ENCODE results near the gene CALN1. TPM values are rescaled to one million over a fixed set of nuclear protein-coding genes. Genes with fewer than 3 reads are reported as not detected.

CALN1 gene
- total RNA-seq, 1 donor from 2014 or later = 1.9 TPM

- no peak overlapping the region for H3K4me3 Mint-ChIP-seq
- H3K9me3 Mint-ChIP-seq = peaks cover 10% of the 10 kb centered on the region
- H3K36me3 Mint-ChIP-seq = no peaks in the 10 kb centered on the region
- TF ChIP-seq CTCF (conservative IDR thresholded peaks at IDR 0.05) = no peak
- DNase-seq (ENCODE audit: extremely low spot score, unreplicated experiment) = no peak
- H3K27me3 Mint-ChIP-seq = peaks cover 2% of the 10 kb centered on the region
- no peak overlapping the region for H3K27ac Mint-ChIP-seq
- H3K4me1 Mint-ChIP-seq (ENCODE audit: unreplicated experiment) = no peaks in the 10 kb centered on the region
Measured at GRCh38 chr7:72062666-72063065, 349.5 kb downstream of the CALN1 start.

DNA sequence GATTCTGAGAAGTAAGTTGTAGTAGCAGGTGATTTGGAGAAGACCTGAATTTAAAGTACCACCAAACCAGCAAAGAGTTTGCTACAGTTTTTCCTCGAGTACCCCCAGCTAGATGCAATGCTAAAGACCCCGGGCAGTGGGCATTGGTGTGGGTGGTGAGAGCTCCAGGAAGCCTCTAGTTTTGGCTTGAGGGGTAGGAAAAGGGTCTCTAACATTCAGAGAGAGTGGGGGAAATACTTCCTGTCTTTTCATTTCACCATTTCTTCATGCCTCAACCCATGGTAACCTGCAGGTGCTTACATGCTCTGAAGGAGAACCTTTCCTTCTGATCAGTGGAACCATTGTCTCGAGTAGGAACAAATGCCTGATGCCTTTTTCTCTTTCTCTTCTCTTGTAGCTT, 352.2 kb downstream of the CALN1 start:
- Mint-ChIP-seq H3K4me3 (no peak overlapping the region), H3K36me3 (no peaks in the 10 kb centered on the region)

GRCh38 chr7:72058579-72058978, 353.6 kb downstream of the CALN1 start:
- TF ChIP-seq CTCF (conservative IDR thresholded peaks at IDR 0.05) = no peak
- DNase-seq (ENCODE audit: extremely low spot score, unreplicated experiment) = no peak
- H3K27ac Mint-ChIP-seq = no peak overlapping the region
- H3K27me3 Mint-ChIP-seq = peaks cover 2% of the 10 kb centered on the region
- H3K4me3 Mint-ChIP-seq = no peak overlapping the region
- peaks cover 10% of the 10 kb centered on the region for H3K9me3 Mint-ChIP-seq
- H3K4me1 Mint-ChIP-seq (ENCODE audit: unreplicated experiment) = no peaks in the 10 kb centered on the region
- no peaks in the 10 kb centered on the region for H3K36me3 Mint-ChIP-seq

More for the DNA sequence above, 352.2 kb downstream of the CALN1 start:
- Mint-ChIP-seq H3K27me3 (peaks cover 2% of the 10 kb centered on the region), H3K4me1 (ENCODE audit: unreplicated experiment) (no peaks in the 10 kb centered on the region), H3K27ac (no peak overlapping the region), H3K9me3 (peaks cover 10% of the 10 kb centered on the region)
- TF ChIP-seq CTCF (conservative IDR thresholded peaks at IDR 0.05) = no peak
- DNase-seq (ENCODE audit: extremely low spot score, unreplicated experiment) = no peak

DNA sequence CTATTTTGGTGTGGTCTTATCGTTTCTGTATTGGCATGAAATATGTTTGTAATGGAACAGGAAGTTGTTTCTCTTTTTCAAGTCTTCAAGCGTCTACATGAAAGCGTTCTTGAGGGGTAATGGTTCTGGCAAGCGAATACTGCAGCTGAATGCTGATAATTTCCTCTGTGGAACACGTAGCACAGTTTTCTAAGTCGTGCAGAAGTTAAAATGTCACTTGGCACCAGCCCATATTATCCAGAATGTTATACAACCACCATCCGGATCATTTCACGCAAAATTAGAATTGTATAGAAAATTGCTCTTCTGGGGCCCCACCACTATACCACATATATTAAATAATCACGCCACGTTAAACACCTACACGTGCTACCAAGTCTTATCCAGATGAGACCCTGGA, 354.3 kb downstream of the CALN1 start:
- no peak for DNase-seq (ENCODE audit: extremely low spot score, unreplicated experiment)
- no peak overlapping the region for H3K4me3 Mint-ChIP-seq
- H3K27me3 Mint-ChIP-seq = peaks cover 2% of the 10 kb centered on the region
- no peaks in the 10 kb centered on the region for H3K36me3 Mint-ChIP-seq
- TF ChIP-seq CTCF (conservative IDR thresholded peaks at IDR 0.05) = no peak
- H3K27ac Mint-ChIP-seq = no peak overlapping the region
- H3K9me3 Mint-ChIP-seq = peaks cover 10% of the 10 kb centered on the region
- no peaks in the 10 kb centered on the region for H3K4me1 Mint-ChIP-seq (ENCODE audit: unreplicated experiment)

- H3K9me3 Mint-ChIP-seq = peaks cover 10% of the 10 kb centered on the region
- no peak for DNase-seq (ENCODE audit: extremely low spot score, unreplicated experiment)
- no peak for TF ChIP-seq CTCF (conservative IDR thresholded peaks at IDR 0.05)
Measured at GRCh38 chr7:72057231-72057630, 354.9 kb downstream of the CALN1 start.

DNA sequence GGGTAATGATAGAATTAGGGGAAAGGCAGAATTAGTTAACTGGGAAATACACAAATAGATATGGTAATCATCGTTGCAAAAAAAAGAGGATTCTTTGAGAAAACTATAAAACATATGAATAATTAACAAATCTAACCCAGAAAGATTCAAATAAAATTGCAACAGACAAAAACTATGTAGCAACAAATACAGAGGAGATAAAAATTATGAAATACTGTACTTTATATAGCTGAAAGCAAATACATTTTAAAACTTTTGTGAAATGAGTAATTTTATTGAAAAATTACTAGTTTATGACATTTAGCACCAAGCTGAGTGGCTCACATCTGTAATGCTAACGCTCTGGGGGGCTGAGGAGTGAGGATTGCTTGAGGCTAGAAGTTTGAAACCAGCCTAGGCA, 356.7 kb downstream of the CALN1 start:
- Mint-ChIP-seq H3K4me3 (no peak overlapping the region), H3K4me1 (ENCODE audit: unreplicated experiment) (no peaks in the 10 kb centered on the region), H3K27ac (no peak overlapping the region), H3K27me3 (peaks cover 2% of the 10 kb centered on the region), H3K36me3 (no peaks in the 10 kb centered on the region), H3K9me3 (peaks cover under 1% of the 10 kb centered on the region)
- no peak for DNase-seq (ENCODE audit: extremely low spot score, unreplicated experiment)
- no peak for TF ChIP-seq CTCF (conservative IDR thresholded peaks at IDR 0.05)

More at GRCh38 chr7:72057231-72057630, 354.9 kb downstream of the CALN1 start:
- H3K4me3 Mint-ChIP-seq = no peak overlapping the region
- H3K4me1 Mint-ChIP-seq (ENCODE audit: unreplicated experiment) = no peaks in the 10 kb centered on the region
- no peaks in the 10 kb centered on the region for H3K36me3 Mint-ChIP-seq
- no peak overlapping the region for H3K27ac Mint-ChIP-seq
- H3K27me3 Mint-ChIP-seq = peaks cover 2% of the 10 kb centered on the region

Measured in type B pancreatic cell (in vitro differentiated cells).